HCT116 (cell line): Measurements from ENCODE around the gene PEDS1. TPM values are rescaled to one million over a fixed set of nuclear protein-coding genes. Genes with fewer than 3 reads are reported as not detected.

ENCODE experiments used
- ATAC-seq: fragments of 200-7000 bp; cut with Tn5 transposase; 2 replicates; pipeline ENCODE4 v1.9.1; 2020; ENCODE audit warnings: mild to moderate bottlenecking, moderate library complexity
- BruUV-seq: library from RNA; stranded (reverse); fragments of 400-500 nt; replicated peaks from 2 replicates; lab custom pipeline; 2021; lab: Mats Ljungman, UMichigan
- CTCF ChIA-PET: fragments of 300-600 bp; sonication (Branson Sonifier 250); formaldehyde crosslinking; loops from one replicate; lab custom pipeline; 2021; ENCODE audit warnings: antibody characterized with exemption; lab: Charles Lee
- POLR2A ChIA-PET: fragments of 300-600, 350-600 bp; sonication (Branson Sonifier 250); formaldehyde crosslinking; loops from one replicate; lab custom pipeline; 2021; ENCODE audit warnings: antibody characterized with exemption; lab: Charles Lee
- RAD21 ChIA-PET, 2 experiments: fragments of 300-600 bp; sonication (Branson Sonifier 250); formaldehyde crosslinking; loops; one replicate each; lab custom pipeline; 2023; ENCODE audit warnings: low total read pairs in 2 of 2; ENCODE audit not compliant: uncharacterized antibody in 2 of 2, unreplicated experiment in 2 of 2, low non-redundant PET in 1 of 2; lab: Charles Lee
- DNase-seq: peaks from one replicate; pipeline ENCODE4 v3.0.0-alpha.2; 2010; ENCODE audit warnings: low read depth, low spot score
- H2AFZ ChIP-seq: fragments of 200-600 bp; shearing (Covaris generic), sonication (generic); 2 replicates; pipeline ENCODE4 v1.6.1; 2017; ENCODE audit warnings: low read depth, mixed run types, mixed read lengths, antibody characterized with exemption, low read length; ENCODE audit not compliant: poor library complexity, severe bottlenecking
- H3K27ac ChIP-seq: 2 replicates; pipeline ENCODE4 v1.5.1; 2012; ENCODE audit warnings: low read depth, low read length
- H3K27me3 ChIP-seq: fragments of 200-600 bp; sonication (generic); 2 replicates; pipeline ENCODE4 v1.6.1; 2016; ENCODE audit warnings: mixed run types, low read length, mixed read lengths; ENCODE audit not compliant: insufficient read depth
- H3K36me3 ChIP-seq, 2 experiments: fragments of 200-500 bp in 1 of 2; fragments of 200-600 bp in 1 of 2; sonication (Bioruptor generic) in 1 of 2; sonication (generic) in 1 of 2; 2 replicates each; pipeline versions ENCODE4 v1.5.1 to v1.6.1; 2014 to 2016; ENCODE audit warnings: low read length in 2 of 2, inconsistent platforms in 1 of 2, mixed read lengths in 1 of 2, mixed run types in 1 of 2; ENCODE audit not compliant: insufficient read depth in 2 of 2, control insufficient read depth in 1 of 2
- H3K4me1 ChIP-seq, 2 experiments: fragments of 200-600 bp in 1 of 2; sonication (generic) in 1 of 2; 2 replicates each; pipeline versions ENCODE4 v1.5.1 to v1.6.1; 2012 to 2017; ENCODE audit warnings: low read length in 2 of 2, inconsistent platforms in 1 of 2, mild to moderate bottlenecking in 1 of 2, mixed read lengths in 1 of 2, mixed run types in 1 of 2, moderate library complexity in 1 of 2; ENCODE audit not compliant: insufficient read depth in 2 of 2, control insufficient read depth in 1 of 2
- H3K4me2 ChIP-seq: fragments of 200-600 bp; sonication (generic); 2 replicates; pipeline ENCODE4 v1.6.1; 2017; ENCODE audit warnings: mixed run types, low read length, mixed read lengths
- H3K4me3 ChIP-seq, 2 experiments: fragments of 200-600 bp in 1 of 2; sonication (generic) in 1 of 2; replicated peaks in 1 of 2; 2 replicates each; pipeline ENCODE4 v1.5.1; 2011 to 2016; ENCODE audit warnings: low read length in 2 of 2, control low read depth in 1 of 2, low read depth in 1 of 2, mild to moderate bottlenecking in 1 of 2, mixed read lengths in 1 of 2, mixed run types in 1 of 2
- H3K79me2 ChIP-seq: fragments of 200-600 bp; sonication (generic); 2 replicates; pipeline ENCODE4 v1.6.1; 2017; ENCODE audit warnings: mild to moderate bottlenecking, mixed run types, low read length, moderate library complexity, mixed read lengths; ENCODE audit not compliant: insufficient read depth
- H3K9ac ChIP-seq: fragments of 200-600 bp; sonication (generic); 2 replicates; pipeline ENCODE4 v1.6.1; 2016; ENCODE audit warnings: low read length, mixed read lengths
- H3K9me2 ChIP-seq: fragments of 200-600 bp; sonication (generic), shearing (Covaris generic); 2 replicates; pipeline ENCODE4 v1.6.1; 2017; ENCODE audit warnings: mixed run types, mild to moderate bottlenecking, moderate library complexity; ENCODE audit not compliant: insufficient read depth
- H3K9me3 ChIP-seq, 2 experiments: fragments of 200-500 bp in 1 of 2; fragments of 200-600 bp in 1 of 2; sonication (Bioruptor generic) in 1 of 2; sonication (generic) in 1 of 2; 2 replicates each; pipeline ENCODE4 v1.6.1; 2014 to 2017; ENCODE audit warnings: low read length in 2 of 2, mixed read lengths in 2 of 2, inconsistent platforms in 1 of 2, low read depth in 1 of 2, mild to moderate bottlenecking in 1 of 2, mixed run types in 1 of 2, moderate library complexity in 1 of 2; ENCODE audit not compliant: control insufficient read depth in 1 of 2, insufficient read depth in 1 of 2
- H4K20me1 ChIP-seq: fragments of 200-600 bp; sonication (generic), shearing (Covaris generic); 2 replicates; pipeline ENCODE4 v1.6.1; 2017; ENCODE audit warnings: mixed run types, mild to moderate bottlenecking, moderate library complexity; ENCODE audit not compliant: insufficient read depth
- ATF3 ChIP-seq: IDR thresholded peaks from 2 replicates; pipeline ENCODE4 v1.6.1; 2012
- CEBPB ChIP-seq: IDR thresholded peaks from 2 replicates; pipeline ENCODE4 v1.6.1; 2012; ENCODE audit warnings: low read depth
- ELF1 ChIP-seq: IDR thresholded peaks from 2 replicates; pipeline ENCODE4 v1.6.1; 2012; ENCODE audit warnings: low read depth, borderline replicate concordance
- EZH2phosphoT487 ChIP-seq: fragments of 200-600 bp; IDR thresholded peaks from 2 replicates; pipeline ENCODE4 v1.6.1; 2018; ENCODE audit warnings: antibody characterized with exemption, borderline replicate concordance
- JUND ChIP-seq: IDR thresholded peaks from 2 replicates; pipeline ENCODE4 v1.6.1; 2012
- POLR2A ChIP-seq: IDR thresholded peaks from 2 replicates; pipeline ENCODE4 v1.7.0; 2011; ENCODE audit warnings: borderline replicate concordance; ENCODE audit not compliant: insufficient read depth, insufficient read length; ENCODE audit errors: extremely low read depth
- POLR2AphosphoS5 ChIP-seq: IDR thresholded peaks from 2 replicates; pipeline ENCODE4 v1.6.1; 2011; ENCODE audit warnings: mild to moderate bottlenecking, low read depth, low read length, moderate library complexity
- REST ChIP-seq: IDR thresholded peaks from 2 replicates; pipeline ENCODE4 v1.6.1; 2012; ENCODE audit warnings: low read depth
- SIN3A ChIP-seq: IDR thresholded peaks from 2 replicates; pipeline ENCODE4 v1.6.1; 2012; ENCODE audit warnings: low read depth
- SRF ChIP-seq: IDR thresholded peaks from 2 replicates; pipeline ENCODE4 v1.6.1; 2012; ENCODE audit warnings: low read depth
- ZFX ChIP-seq: fragments of 450-650 bp; IDR thresholded peaks from 2 replicates; pipeline ENCODE4 v1.6.1; 2017
- ZNF274 ChIP-seq: fragments of 200-500 bp; sonication (Bioruptor generic); IDR thresholded peaks from 2 replicates; pipeline ENCODE4 v1.6.1; 2014; ENCODE audit warnings: mild to moderate bottlenecking, low read depth, low read length, inconsistent platforms
- intact Hi-C: fragments of 100-400 bp; cut with micrococcal nuclease; formaldehyde crosslinking; loops from 2 replicates; pipeline ENCODE4 v1.10.0; 2022
- total RNA-seq: library from RNA; stranded (reverse); gene quantifications from one replicate; pipeline ENCODE4 v1.2.1, GENCODE V29; 2021; ENCODE audit not compliant: unreplicated experiment

PEDS1 gene
- total RNA-seq, 1 experiment from 2014 or later = 31.9 TPM

- no peak for DNase-seq
- no peaks in the 10 kb centered on the region for H4K20me1 ChIP-seq
- intact Hi-C loops = no loop called here
- no peak for ATAC-seq
- H3K4me2 ChIP-seq = no peak overlapping the region
- H3K4me1 ChIP-seq = peaks cover 28 to 62% of the 10 kb centered on the region in 2 experiments
- H3K27ac ChIP-seq = no peak overlapping the region; the same call in 1 of the 2 replicates
- no peaks in the 10 kb centered on the region for H3K9me3 ChIP-seq
- RAD21 ChIA-PET = no interaction called here
- no peaks in the 10 kb centered on the region for H3K27me3 ChIP-seq
- CTCF ChIA-PET = no interaction called here
- POLR2A ChIA-PET = no interaction called here
- TF ChIP-seq SIN3A (no peak), REST (no peak), ZNF274 (no peak), JUND (no peak), POLR2AphosphoS5 (no peak), ATF3 (no peak), SRF (no peak), ZFX (no peak), CEBPB (no peak), EZH2phosphoT487 (no peak), POLR2A (no peak), ELF1 (no peak)
- TF ChIP-seq, all 23 proteins: peak for 0
- Histone ChIP-seq H2AFZ (no peak overlapping the region), H3K9me2 (no peaks in the 10 kb centered on the region), H3K79me2 (peaks cover 90% of the 10 kb centered on the region), H3K36me3 (peaks cover 30 to 34% of the 10 kb centered on the region in 2 experiments), H3K4me3 (no peak overlapping the region), H3K9ac (no peak overlapping the region)
- no TSS peak for BruUV-seq
Measured at GRCh38 chr20:50140339-50140859, 13.1 kb downstream of the PEDS1 start.
